Endometrium (tissue), 2 donors: ENCODE data around the gene GULP1.
A peak's percentile ranks its signal among the peaks of the same experiment; 100 is the strongest.
"Not testable (repeated sequence)": the region's sequence is repeated elsewhere in the genome, so short reads cannot be mapped to it uniquely, and the experiment has no call there.

Experiments used
- FAIRE-seq: peaks from 2 replicates; lab custom pipeline; 2012; peaks lifted over from hg19 to GRCh38; lab: Jason Lieb, UNC
- donor health status: control.
- donor health status: control.

GULP1 gene

DNA sequence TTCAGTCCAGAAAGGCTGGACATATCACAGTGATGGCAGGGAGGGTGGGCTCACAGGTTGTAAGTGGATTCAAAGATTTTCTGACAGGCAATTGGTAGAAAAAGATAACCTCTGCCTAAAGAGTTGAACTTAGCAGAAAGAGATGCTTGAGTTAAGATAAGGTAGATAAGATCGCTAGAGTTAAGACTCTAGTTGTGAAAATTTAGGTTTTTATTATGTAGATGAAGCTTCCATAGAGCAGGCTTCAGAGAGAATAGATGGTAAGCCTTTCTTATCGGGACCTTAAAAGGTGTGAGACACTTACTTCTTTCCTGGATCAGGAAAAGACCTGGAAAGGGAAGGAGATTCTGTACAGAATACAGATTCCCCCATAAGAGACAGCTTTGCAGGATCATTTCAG is 134.4 kb downstream of the GULP1 start:
- no peak for FAIRE-seq

DNA sequence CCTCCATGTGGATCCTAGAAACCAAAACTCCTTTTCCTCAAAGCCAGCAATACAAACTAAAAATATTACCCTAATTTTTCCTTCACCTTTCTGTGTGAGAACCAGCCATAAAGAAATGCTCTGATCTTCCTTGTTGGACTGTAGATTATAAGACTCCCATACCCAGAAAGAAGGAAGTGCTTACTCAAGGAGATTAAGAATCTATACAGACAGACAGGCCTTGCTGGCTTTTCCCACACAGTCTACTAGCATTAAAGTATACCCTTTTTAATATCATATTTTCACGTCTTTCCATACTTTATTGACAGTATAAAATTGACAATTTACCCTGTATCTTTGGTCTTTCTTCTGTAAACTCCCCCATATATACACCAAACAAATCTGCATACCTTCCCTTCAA is 139.0 kb downstream of the GULP1 start:
- FAIRE-seq, result no peak

DNA sequence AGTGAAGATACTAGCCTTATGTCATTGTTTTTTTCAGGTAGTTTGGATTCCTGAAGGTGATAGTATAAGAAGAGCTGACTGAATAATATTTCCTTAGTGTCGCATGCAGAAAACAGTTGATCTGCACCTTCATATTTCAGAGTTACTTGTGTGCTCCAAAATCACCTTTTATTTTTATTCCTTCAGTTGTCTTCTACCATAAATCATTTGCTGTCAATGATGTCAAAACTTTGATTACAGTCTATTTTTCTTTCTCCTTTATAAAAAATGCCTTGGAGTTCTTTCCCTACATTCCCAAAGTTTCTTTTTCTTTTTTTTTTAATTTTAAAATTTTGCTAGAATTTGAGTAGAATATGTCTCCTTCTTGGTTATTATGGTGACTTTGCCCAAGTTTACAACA is 142.3 kb downstream of the GULP1 start:
- FAIRE-seq, result no peak

DNA sequence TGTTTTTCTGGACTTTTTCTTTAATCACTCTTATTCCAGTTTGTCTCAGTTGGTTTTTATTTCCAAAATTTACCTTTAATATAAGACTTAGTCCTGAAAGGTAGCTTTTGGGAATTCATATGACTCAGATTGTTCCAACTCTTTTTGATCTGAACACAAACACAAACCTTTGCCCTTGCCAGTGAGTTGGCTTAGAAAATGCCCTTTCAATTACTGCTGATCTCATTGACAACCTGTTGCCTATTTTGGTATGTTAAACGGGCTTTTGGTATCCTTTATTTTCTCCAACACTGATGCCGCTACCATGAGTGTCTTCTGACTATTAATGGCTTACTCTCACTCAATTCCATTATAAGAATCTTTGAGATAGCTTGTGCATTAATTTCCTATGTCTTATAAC is 143.4 kb downstream of the GULP1 start:
- FAIRE-seq, result no peak

DNA sequence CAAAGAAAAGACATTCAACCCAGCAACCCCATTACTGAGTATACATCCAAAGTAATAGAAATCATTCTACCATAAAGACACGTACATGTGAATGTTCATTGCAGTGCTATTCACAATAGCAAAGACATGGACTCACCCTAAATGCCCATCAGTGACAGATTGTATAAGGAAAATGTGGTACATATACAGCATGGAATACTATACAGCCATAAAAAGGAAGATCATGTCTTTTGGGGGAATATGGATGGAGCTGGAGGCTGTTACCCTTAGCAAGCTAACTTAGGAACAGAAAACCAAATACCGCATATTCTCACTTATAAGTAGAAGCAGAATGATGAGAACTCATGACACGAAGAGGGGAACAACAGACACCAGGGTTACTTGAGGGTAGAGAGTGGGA is 145.9 kb downstream of the GULP1 start:
- FAIRE-seq, result no peak

DNA sequence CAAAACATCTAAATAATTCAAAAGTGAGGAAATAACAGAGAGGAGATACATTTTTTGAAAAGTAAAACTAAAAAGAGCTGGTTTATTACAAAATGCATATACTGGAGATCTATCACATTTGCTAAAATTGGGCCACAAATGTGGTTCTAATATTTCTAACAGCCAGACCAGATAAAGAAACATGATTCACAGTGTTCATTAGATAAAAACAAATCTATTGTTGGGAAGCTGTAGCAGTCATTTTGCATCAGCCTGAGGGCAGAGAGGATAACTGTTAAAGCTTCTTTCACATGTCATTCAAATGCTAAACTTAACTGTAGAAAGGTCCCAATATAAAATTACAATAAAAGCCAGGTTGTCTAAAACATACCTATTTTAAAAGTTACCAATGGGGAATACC is 148.3 kb downstream of the GULP1 start:
- FAIRE-seq, result no peak

DNA sequence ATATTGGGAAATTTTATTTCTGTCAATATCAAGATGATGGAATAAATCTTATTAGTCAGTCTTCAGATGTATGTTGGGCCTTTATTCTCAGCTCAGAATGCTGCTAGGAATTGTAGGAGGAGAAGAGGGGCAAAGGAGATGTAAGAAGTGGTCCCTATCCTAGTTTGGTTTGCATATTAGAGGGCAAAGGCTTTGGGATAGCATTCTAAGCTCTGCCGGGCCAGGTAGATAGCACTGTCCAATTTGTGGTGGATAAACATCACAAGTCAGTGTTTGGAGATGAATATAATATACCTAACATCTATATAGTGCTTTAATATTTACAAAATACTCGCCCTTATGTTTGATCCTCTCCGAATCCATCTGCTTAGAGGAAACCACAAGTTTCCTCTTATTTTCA is 149.2 kb downstream of the GULP1 start:
- no peak for FAIRE-seq

DNA sequence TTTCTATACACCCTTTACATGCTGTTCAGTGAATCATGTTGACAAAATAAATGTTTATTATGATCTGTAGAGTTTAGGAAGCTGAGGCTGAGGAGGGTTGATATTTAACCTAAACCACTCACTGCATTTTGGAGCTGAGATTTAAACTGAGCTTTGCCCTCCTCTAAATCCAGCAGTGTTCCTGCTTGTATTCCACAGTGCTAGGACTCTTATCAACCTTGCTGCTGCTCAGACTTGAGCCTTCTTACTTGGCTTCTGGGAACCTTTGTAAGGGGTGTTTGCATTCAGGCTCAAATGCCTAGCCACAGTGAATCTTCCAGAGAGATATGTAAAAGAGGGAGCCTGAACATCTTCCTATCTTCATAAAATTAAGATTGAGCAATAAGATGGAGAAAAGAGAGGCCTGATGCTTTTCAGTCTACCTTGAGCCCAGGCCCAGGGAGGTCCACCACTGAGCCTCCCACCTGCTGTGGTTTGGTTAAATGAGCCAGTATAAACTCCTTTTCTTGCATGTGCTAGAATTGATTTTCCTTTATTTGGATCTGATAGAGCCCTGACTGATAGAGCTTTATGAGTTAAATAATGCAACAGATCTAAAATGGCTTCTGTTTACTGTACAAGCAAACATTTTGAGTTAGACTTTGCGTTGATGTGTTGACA is 149.7 kb downstream of the GULP1 start:
- FAIRE-seq, result no peak

DNA sequence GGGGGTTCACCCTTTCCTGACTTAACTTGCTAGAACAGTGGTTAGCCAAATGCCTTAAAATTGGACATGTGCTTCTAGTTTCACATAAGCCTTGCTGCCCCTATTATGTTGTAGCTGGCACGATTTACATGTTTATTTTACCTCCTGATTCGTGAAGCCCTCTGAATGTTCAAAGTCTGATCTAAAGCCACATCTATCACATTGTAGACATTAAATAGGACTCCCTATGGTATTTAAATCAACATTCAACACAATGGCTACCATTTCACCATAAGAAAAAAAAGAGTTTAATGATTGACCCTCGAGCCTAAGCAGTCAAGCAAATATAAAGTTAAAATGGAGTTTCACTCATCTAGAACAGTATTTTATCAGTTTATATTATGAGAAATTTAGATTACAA is 151.5 kb downstream of the GULP1 start:
- no peak for FAIRE-seq

DNA sequence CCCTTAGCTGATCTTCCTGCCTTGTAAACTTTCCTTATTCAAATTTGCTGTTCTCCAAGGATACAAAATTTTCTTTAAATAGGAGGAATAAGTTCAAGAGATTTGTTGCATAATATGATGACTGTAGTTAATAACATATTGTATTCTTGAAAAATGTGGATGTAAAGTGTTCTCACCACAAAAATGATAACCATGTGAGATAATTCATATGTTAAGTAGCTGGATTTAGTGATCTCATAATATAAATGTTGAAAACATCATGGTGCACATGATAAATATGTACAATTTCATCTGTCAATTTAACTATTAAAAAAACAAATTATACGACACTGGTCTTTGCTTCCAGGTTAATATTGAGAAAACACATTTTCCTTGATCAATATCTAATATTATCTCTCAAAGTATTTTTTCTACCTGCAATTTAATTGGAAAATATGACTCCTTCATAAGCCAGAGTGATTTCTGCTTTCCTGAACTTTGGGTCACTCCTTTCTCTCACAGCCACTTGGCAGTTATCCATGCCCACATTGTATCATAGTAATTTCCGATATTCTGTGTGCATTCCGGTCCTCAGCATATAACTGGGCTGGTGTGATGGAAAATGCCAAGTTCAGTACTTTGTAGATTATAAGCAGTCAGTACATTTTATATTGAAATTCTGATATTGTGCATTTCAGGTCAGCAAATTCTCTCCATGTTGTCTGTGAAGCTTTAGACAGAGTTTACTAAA is 152.6 kb downstream of the GULP1 start:
- no peak for FAIRE-seq

DNA sequence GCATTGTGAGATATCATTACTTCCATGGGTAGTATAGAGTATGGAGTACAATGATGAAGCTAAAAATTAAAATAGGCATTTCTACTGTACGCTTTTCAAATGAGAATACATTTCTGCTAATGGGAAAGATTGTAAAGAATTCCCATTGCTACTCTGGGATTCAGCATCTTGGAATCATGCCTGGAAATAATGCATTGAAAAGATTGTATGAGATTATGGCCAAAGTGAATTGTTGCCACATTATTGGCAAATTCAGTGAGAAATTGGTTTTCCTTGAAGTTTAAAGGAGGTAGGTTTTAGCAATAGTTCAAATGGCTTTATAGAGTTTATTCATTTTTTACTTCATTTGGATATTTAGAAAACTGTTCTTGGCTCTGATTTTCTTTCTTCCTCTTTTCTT is 157.9 kb downstream of the GULP1 start:
- no peak for FAIRE-seq

DNA sequence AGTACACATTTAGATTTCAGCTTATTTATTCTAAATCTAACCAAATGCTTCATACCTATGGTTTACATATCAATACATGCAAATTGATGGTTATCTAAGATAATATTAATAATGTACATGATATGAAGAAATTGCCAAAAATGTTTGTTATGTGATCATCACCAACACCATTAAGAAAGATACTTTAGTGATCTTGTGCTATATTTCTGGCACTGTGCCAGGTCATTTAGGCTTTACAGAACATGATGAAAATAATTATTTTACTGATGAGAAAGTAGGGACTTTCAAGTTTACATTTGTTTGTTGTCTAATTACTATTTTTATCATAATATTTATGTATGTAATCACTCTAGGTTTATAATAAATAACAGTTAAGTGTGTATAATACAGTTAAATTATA is 158.3 kb downstream of the GULP1 start:
- no peak for FAIRE-seq

DNA sequence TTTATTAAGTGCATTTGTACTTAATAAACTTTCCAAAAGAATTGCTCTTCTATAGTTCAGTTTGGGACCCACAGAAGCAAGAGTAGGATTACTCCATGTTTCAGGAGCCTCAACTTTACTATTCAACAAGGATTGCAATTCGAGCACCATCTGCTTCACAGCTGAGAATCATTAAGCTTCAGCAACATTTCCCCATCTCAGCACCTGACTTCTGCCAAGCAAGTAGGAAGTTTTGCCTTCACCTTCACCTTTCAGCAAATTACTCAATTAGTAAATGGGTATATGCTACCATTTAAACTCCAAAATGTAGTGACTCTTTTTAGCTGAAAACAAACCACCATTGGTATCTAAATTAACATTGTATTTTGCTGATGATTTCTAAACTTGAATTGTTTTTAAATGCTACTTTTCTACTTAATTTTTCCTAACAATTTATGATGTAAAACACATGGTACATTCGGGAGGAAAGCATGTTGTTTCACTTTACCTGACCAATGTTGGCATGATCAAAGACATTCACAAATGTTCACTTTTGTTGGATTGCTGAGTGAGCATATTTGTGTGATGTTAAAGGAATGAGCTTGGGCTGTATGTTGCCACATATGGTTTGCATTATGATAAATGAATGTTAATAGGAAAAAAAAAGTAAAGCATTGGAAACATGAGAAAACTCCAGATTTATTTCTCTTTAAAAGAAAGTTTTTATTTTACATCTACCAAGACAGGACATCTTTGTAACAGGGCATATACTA is 159.2 kb downstream of the GULP1 start:
- peak; percentile 55 for FAIRE-seq

DNA sequence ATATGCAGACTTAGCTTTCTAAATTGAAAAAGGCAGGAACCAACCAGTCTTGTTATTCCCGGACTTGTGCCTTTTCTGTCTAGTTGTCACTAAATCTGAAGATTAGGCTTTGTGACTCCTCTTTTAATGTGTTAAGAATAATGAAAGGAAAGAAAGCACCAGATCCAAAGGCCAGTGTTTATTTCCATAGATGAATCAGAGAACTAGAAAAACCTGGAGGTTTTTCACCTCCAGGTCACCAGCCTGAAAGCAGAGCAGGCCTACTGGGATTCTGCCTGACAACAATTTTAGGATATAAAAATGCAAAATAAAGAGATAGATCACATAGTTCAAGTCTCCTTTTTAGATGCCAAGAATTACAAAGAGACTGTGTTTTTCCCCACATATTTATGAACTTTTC is 160.4 kb downstream of the GULP1 start:
- peak; percentile 53 for FAIRE-seq

DNA sequence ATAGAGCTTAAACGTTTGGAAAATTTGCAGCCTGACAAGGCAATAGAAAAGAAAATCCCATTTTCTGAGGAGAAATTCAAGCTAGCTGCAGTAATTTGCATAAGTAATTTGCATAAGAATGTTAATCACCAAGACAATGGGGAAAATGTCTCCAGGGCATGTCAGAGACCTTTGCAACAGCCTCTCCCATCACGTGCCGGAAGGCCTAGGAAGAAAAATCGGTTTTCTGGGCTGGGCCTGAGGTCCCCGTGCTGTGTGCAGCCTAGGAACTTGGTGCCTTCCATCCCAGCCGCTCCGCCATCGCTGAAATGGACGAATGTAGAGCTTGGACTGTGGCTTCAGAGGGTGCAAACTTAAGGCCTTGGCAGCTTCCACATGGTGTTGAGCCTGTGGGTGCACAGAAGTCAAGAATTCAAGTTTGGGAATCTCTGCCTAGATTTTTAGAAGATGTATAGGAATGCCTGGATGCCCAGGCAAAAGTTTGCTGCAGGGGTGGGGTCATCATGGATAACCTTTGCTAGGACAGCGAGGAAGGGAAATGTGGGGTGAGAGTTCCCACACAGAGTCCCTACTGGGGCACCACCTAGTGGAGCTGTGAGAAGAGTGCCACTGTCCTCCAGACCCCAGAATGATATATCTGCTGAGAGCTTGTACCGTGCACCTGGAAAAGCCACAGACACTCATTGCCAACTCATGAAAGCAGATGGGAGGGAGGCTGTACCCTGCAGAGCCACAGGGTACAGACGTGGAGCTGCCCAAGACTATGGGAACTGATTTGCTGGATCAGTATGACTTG is 164.6 kb downstream of the GULP1 start:
- FAIRE-seq, result no peak

DNA sequence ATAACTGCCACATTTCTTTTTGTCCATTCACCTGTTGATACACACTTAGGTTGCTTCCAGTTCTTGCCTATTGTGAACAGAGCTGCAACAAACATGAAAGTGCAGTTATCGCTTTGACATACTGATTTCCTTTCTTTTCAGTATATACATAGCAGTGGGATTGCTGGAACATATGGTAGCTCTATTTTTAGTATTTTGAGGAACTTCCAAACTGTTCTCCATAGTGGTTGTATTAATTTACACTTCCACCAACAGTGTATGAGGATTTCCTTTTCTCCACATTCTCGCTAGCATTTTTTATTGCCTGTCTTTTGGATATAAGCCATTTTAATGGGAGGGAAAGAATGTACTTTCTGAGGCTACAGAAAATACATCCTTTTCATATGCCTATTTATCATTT is 167.4 kb downstream of the GULP1 start:
- FAIRE-seq, result no peak

DNA sequence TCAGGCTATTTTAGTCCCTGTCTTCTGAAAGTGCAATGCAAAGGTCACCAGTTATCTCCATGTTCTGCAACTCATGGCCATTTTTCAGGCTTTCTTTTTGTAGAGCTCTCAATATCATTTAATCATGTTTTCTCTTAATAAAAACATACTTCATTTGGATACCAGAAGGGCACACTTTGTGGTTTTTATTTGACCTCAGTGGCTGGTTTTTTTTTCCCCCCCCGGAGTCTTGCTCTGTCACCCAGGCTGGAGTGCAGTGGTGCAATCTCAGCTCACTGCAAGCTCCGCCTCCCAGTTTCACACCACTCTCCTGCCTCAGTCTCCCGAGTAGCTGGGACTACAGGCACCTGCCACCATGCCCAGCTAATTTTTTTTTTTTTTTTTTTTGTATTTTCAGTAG is 174.4 kb downstream of the GULP1 start:
- not testable (repeated sequence) for FAIRE-seq

DNA sequence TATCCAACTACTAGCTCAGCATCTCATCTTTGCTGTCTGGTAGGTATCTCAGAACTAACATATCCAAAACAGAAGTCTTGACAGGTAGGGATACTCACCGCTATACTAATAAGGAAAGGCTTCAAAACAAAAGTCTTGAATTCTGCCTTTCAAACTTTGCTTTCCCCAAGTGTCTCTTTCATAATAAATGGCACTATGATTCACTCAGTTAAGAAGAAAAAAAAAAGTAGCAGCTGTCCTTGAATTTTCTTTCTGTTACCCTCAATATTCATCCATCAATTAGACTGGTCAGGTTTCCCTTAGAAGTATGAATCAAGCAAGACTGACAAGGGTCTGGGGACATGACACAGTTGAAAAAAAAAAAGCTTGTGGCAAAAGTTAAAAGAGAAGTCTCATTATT is 175.1 kb downstream of the GULP1 start:
- FAIRE-seq, result no peak

DNA sequence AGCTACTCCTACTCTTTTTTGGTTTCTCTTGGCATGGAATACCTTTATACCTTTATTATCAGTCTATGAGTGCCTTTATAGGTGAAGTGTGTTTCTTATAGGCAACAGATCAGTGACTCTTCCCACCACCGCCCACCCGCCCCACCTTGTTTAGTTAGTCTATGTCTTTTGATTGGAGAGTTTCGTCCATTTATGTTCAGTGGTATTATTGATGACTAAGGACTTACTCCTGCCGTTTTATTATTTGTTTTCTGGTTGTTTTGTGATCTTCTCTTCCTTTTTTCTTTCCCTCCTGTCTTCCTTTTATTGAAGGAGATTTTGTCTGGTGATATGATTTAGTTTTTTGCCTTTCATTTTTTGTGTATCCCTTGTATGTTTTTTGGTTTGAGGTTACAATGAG is 179.5 kb downstream of the GULP1 start:
- FAIRE-seq, result no peak

DNA sequence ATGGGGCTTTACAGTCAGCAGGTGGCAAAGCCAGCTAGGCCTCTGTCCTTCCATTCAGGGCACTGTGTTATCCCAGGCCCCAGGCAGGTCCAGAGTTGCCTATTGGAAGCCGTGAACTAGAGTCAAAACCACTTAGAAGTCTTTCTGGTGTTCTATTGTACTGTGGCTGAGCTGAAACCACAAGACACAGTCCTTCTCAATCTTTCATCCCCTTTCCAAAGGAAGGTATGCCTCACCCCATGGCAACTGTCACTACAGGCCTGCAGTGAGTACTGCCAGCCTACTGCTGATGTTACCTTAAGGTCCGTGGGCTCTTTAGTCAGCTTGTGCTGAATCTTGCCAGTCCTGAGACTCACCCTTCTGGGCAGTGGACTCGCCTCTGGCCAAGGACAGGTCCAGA is 181.6 kb downstream of the GULP1 start:
- no peak for FAIRE-seq

DNA sequence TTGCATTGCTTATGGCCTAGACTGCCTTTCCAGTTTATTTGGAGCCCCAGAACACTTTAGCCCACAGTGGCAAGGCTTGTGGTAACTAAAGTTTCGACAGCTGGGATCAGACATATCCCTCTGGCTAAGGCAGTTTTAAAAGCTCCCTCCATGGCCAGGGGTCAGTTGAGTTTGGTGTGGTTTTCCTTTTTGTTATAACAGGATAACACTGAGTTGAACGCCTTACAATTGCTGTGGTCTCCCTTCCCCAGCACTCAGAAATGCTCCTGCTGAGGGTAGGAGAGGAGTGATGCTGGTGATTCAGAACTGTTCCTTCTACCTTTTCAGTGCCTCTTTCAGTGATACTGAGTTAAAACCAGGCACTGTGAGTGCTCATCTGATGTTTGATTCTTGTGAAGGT is 182.6 kb downstream of the GULP1 start:
- FAIRE-seq, result no peak

DNA sequence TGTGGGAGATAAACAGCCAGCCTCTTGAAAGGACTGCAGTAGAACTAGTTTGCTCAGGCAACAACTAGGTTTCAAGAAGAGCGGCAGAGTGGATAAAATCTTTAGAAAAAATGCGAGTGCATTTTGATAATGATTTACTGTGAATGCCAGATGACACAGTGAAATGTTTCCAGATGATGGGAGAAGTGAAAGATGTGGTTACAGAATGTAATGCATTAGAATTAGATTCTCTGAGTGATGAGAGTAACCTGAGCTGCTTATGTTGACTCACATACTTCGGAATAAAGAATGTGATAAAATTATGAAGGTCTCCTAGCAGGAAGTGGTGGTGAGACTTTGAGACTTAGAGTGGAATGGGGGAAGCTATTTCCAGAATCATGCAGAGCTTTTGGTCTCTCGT is 184.3 kb downstream of the GULP1 start:
- no peak for FAIRE-seq
